ENCODE results near the gene TMEM114.

TMEM114 gene

DNA sequence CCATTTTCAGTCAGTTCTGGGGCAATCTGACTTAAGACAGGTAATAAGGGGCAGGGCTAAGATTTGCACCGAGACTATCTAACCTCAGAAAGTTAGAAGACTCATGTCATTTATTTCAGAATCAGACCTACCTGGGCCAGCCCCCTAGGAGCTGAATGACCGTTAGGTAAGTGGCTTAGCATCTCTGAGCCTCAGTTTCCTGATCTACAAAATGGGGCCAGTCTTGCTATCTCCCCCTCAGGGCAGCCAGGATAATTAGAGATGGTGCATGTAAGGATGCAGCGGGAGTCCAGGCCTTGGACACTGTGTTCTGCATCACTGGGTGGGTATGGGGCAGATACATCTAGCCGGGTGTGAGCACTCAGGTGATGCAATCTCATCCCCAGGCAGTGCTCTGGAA is 20.8 kb upstream of the TMEM114 start:
- FAIRE-seq: no peak

DNA sequence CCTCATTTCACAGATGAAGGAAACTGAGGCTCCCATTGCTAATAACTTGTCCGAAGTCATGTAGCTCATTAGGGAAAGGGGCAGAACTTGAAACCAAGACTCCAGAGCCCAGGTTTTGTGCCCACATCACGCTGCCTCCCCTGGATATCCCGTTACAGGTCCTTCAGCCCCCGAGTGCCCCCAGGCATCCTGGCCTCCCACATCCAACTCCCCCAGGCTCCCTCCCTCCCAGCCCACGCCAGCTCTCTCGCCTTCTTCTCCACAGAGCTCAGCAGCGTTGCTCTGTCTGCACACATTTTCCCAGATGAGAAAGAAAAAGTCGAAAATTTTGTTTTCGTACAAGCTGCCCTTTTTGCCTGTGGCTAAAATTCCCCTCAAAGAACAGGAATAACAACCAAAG is 16.9 kb upstream of the TMEM114 start:
- no peak for FAIRE-seq

DNA sequence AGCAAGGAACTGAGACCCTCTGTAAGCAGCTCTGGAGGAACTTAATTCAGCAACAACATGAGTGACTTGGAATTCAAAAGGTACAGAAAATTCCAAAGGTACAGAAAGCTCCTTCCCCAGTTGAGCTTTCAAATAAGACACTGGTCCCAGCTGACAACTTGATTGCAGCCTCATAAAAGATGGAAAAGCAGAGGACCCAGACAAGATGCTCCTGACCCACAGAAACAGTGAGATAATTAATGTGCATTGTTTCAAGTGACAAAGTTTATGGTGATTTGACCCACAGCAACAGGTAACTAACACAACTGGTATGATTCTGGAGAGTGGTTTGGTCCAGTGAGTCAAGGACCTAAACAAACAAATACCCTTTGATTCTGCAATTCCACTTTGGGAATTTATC is 15.2 kb upstream of the TMEM114 start:
- no peak for FAIRE-seq

DNA sequence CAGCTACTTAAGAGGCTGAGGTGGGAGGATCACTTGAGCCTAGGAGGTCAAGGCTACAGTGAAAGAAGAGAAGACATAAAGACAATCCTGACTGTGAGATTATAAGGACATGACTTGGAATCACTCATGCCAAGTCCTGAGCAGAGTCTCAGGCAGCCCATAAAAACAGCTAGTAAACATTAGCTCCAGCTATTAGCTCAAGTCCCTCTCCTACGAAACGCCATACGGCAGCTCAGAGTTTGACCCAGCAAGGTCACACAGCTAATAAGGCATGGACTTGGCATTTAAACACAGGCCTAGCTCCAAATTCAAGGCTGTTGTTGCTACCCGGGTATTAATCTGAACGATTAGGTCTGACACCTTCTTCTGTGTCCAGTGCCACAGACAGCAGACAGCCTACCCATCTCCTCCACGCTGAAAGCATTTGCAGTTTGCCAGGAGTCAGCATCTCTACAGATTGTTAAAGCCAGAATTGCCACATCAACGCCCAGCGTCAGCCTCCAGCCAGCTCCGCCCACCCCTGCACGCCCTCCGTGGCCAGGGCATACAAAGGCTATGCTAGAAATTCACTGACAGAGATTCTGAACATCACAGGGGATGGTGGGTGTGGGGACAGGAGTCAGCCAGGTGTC is 9.9 kb upstream of the TMEM114 start:
- no peak for FAIRE-seq

DNA sequence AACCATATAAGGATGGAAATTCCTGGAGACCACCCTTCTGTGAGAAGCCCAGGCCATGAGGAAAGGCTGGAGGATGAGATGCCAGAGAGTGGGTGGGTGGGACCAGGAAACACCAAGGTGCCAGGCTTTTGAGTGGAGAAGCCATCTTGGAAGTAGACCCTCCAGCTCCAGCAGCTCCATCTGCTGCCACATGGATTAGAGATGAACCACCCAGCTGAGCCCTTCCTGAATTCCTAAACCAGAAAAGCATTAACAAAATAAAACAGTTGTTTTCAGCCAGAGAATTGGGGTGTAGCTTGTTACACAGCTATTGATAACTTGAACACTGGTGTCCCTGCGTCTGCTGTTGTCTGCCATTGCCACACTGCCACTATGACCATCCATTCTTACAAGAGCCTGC is 6.3 kb upstream of the TMEM114 start:
- FAIRE-seq: no peak

DNA sequence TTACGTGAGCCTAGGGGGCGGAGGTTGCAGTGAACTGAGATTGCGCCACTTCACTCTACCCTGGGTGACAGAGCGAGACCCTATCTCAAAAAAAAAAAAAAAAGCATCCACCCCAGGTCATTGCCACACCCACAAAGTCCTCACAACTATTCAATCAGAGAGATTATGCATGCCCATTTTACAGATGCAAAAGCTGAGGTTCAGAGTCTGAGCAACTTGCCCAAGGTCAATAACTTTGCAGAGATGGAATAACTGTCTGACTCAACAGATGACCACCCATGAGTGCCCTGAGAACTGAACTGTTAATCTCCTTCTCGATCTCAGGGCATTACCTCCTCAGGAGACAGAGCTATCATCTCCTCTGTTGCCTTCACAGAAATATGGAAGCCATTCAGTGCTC is 5.5 kb upstream of the TMEM114 start:
- FAIRE-seq: no peak

DNA sequence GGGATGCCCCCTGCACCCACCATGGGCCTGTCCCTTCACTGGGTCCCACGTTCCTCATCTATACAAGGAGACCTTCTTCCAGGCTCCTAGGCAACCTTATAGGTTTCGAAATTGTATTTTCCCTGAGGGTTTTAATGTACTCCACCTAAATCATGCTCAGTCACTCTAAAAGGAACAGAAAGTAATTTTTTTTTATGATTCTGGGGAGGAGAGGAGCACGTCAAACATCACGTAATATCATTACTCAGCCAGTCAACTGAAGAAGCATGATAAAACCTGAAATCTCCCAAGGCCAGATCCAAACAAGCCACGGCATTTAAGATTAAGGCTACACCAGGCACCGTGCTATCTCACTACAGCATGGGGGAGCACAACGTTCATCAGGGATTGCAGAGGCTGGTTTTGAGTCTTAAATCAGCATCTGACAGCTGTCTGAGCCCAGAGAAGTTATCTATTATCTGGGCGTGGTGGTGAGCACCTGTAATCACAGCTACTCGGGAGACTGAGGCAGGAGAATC is 3.9 kb upstream of the TMEM114 start:
- FAIRE-seq: no peak

DNA sequence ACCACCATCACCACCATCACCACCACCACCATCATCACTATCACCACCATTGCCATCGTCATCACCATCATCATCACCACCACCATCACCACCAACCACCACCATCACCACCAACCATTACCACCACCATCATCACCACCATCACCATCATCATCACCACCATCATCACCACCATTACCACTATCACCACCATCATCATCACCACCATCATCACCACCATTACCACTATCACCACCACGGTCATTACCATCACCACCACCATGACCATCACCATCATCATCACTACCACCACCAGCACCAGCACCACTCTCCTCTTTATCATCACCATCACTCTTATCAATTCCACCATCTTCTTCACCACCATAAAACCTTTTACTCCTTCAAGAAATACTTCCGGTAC is 1.1 kb upstream of the TMEM114 start:
- no peak for FAIRE-seq

DNA sequence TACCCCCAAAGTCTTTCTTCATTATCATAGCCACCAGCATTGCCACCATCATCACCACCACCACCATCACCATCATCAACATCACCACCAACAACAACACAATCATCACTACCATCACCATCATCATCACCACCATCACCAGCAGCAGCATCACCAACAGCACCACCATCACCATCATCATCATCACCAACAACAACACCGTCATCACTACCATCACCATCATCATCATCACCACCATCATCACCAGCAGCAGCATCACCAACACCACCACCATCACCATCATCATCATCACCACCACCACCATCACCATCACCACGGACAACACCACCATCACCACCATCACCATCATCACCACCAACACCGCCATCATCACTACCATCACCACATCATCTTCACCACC is 500 bp upstream of the TMEM114 start:
- no peak for FAIRE-seq

DNA sequence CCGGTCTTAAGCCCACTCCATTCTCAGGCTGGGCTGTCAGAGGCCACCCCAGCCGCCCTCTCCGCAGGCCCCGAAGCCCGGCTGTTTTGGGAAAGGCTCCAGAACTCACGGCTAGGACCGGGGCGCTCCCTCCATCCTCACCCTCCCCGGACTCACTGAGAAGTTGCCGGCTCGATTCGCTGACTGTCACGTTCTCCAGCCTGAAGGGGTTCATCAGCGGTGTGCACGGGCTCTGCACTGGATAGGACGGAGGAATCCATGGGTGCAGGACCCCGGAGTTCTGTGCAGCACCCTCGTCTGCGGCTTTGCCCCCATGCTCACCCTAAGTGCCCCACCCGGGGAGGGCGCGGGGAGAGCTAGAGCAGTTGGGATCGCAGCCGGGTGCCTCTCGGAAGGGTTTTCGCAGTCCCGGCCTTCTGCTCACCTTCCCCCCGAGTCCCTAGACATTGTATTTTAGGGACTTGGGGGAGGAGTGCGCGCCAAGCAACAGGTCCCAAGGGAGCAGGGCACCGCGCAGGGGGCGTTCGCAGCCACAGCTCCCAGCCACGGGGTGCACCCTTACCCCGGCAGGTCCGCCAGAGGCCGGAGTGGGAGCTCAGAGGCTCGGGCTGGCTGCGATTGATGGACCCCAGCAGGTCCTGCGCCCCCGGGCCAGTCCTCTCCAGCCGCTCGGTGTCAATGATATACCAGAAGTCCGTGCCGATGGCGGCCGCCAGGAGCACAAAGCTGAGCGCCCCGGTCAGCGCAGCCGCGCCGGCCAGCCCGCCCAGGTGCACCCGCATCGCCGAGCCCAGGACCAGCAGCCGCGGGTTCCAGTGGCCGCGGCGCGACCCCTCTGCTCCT is 1.0 kb downstream of the TMEM114 start:
- no peak for FAIRE-seq

DNA sequence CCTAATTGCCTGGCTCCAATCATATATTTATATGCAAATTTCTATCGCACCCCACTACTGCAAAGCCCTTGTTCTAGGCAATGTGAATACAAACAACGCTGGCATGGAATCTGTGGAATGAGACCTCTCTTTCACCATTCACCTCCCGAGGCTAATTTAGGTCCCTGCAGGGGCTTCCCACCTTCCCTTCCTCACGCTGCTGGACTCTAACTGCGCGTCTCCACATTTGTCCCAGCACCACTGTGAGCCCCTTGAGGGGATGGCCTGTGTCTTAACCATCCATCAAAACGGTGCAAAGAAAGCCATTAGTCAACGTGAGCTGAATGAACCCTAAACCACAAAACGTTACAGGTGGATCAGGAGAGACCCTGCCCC is 1.6 kb downstream of the TMEM114 start:
- no peak for FAIRE-seq

DNA sequence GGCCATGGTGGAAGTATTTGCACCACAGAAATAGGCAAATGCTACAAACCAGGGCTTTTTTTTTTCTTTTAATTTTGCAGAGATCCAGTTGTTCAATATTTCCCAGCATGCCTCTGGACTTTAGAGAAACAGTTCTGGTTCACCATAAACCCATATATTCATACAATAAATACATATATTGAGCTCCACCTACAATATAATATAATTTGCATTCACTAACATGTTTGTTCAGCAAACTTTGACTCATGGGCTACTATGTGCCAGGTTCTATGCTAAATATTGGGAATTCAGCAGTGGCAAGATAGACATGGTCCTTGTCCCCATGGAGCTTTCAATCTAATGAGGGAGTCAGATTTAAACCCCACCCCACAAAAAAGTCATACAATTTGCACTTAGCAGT is 3.2 kb downstream of the TMEM114 start:
- FAIRE-seq: no peak

DNA sequence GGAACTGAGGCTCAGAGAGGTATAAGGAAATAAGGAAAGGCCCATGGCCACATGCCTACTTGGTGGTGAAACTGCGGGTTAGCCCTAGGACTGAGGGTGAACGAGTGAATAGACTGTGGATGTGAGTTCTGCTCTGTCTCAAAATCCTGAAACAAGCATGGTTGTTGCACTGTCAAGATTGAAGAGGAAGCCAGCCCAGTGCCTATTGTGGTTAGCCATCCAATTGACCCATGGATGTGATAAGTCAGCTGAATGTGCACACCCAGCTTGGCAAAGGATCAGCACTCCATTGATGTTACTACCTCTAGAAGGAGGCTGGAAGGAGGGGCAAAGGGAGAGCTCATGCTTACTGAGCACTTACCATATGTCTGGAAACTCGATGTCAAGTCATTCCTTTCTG is 4.5 kb downstream of the TMEM114 start:
- no peak for FAIRE-seq

DNA sequence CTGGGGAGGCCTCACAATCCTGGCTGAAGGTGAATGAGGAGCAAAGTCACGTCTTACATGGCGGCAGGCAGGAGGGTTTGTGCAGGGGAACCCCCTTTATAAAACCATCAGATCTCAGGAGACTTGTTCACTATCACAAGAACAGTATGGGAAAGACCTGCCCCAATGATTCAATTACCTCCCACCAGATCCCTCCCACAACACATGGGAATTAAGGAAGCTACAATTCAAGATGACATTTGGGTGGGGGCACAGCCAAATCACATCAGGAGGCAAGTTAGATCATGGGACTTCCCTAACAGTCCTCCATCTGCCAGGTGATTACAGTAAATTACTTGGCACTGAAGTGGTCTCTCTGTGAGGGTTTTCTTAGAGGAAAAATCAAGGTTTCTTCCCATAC is 5.3 kb downstream of the TMEM114 start:
- no peak for FAIRE-seq

DNA sequence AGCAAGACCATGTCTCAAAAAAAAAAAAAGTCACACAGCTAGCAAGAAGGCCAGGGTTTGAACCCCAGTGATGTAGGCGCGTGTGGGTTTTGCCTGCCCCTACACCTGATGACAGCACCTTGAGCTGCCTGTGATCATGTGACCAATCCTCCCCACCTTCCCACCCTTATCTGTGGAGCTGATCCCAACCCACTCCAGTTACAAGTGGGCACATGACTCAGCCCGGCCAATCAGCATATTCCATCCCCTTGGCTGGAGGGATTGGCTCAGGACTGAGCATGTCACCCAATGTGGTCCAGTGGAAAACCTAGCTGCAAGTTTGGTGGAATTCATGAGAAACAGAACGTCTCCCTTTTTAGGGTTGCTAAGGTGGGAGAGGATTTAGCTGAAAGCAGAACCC is 6.6 kb downstream of the TMEM114 start:
- no peak for FAIRE-seq

DNA sequence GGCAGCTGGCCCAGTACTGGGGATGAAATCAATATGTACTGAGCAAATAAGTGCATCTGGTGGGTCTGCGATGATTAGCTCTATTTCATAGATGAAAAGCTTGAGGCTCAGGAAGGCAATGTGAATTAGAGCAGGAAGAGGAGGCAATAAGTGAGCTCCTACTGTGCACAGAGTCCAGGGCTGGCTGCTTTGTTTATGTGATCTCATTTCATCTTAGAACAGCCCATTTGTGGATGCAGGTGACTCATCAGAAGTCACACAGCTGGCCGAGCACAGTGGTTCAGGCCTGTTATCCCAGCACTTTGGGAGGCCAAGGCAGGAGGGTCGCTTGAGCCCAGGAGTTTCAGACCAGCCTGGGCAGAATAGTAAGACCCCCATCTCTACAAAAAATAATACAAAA is 7.1 kb downstream of the TMEM114 start:
- no peak for FAIRE-seq

DNA sequence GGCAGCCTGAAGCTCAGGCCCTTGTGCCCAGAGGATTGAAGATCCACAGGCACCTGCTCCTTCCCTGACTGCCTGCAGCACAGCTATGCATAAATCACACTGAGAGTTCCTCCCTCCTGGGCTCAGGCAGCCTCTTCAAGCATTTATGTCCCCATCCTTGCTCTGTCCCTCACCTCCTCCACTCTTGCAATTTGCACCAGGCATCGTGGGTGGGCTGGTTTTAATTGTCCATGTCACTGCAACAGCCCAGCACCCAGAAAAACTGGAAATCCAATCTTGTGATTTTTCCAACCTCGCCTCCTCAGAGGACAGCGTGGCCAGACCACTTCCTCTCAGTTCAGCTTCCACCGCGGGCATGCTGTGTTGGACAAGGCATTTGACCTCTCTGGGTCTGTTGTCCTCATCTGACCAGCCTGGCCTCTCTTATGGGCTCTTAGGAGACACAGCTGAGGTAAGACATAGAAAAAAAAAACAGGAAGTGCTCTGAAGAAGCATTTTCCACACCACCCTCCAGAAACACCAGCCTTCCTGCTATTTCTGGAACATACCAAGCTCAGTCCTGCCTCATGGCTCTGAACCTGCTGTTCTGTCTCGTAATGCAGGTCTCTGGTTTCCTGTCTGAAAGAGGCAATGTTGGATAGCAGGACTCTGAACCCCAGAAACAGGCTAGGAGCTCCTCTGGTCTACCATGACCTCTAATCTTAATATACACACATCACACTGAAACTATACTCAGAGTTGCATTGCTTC is 8.3 kb downstream of the TMEM114 start:
- no peak for FAIRE-seq

DNA sequence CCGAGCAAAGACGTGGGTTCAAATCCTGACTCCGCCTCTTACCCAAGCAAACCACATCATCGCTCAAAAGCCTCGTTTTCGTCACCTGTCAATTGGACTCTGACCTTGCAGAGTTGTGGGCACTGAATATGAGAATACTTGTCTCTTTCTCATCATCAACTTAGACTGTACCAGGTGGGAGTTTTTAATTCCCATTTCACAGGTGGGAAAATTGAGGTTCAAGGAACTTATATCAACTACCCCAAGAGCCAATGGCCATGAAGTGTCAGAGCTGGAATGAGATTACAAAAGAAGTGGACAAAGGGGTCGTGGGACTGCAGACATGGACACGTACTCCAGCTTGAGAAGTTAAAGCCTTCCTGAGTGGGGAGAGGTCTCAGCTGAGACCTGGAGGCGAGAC is 10.8 kb downstream of the TMEM114 start:
- FAIRE-seq: no peak

DNA sequence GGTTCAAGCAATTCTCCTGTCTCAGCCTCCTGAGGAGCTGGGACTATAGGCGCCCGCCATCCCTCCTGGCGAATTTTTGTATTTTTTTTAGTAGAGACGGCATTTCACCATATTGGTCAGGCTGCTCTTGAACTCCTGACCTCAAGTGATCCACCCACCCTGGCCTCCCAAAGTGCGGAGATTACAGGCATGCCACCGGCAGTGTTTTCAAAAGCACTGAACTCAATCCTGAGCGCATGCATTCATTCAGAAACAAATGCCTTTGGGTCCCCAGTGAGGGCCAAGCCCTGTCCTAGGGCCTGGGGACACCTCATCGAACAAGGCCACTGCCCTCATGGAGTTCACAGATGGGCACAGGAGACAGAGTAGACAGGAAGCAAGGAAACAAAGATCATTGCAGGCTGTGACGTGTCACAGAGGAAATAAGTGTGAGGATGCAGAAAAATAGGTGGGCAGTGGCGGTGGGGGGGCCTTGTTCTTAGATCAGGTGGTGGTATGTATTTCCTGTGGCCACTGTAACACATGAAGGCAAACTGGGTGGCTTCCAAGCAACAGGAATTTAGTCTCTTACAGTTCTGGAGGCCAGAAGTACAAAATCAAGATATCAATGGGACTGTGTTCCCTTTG is 12.5 kb downstream of the TMEM114 start:
- no peak for FAIRE-seq

DNA sequence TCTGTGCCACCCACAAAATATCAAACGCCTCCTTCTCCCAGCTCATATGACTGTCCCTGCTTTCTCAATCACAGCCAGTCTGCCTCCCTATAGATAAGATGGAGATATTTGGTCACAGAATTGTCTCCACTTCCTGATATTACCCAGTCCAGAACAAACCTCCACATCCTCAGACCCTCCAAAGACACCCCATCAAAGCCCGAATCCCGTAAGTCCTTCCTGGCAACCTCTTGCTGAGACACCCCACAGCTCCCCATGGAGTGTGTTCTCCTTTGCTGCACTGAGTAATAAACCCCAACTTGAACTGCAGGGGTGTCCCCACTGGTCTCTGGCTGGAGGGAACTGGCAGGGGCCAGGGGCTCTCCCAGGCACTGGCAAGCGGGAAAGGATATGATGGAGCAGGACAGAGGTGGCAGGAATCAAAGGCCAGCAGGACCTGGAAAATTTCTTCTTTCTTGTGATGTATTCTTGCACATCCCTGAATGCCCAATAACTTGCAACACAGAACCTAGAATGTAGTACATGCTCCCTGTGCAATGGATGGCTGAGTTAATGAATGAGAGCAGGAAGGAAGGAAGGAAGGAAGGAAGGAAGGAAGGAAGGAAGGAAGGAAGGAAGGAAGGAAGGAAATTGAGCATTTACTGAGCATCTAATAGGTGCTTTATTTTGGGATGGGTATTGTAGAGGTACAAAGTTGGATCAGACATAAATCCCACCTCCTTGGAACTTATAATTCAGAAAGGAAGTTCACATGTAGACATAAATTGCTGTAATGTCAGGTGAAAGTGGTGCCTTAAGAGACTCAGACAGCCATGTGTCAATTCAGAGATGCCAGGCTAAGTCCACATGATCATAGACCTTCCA is 13.9 kb downstream of the TMEM114 start:
- no peak for FAIRE-seq

DNA sequence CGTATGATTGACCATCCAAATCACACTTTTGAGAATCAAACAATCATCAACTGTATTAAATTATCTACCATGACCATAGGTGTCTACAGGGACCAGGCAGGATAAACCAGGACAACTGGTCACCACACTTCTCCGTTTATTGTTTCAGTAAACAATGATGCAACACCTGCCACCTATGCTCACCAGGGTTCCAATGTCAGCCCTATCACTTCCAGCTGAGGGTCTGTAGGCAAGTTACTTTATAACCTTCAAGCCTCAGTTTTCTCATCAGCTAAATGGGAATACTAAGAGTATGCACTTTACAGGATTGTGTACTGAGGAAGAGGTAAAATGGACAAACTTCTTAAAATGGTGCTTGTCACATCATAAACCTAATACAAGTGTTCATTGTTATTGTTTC is 14.9 kb downstream of the TMEM114 start:
- no peak for FAIRE-seq

All from A204.1 (cell line).